H1 (cell line): Measurements from ENCODE around the gene KCNH1.

ENCODE experiments used
- CHD1 ChIP-seq: IDR thresholded peaks from 2 replicates; pipeline ENCODE4 v1.6.1; 2012; ENCODE audit warnings: low read depth, low read length, improper control_type of control experiment
- EZH2 ChIP-seq: fragments of 200-600 bp; sonication (generic); IDR thresholded peaks from 2 replicates; pipeline ENCODE4 v1.7.1; 2012; ENCODE audit warnings: low read depth, mild to moderate bottlenecking, moderate library complexity, low read length, inconsistent platforms; ENCODE audit not compliant: severe bottlenecking
- GABPA ChIP-seq: IDR thresholded peaks from 2 replicates; pipeline ENCODE4 v1.6.1; 2011; ENCODE audit warnings: mild to moderate bottlenecking, low read length, moderate library complexity, borderline replicate concordance; ENCODE audit not compliant: insufficient read depth
- HDAC2 ChIP-seq, 2 experiments: fragments of 300-600 bp in 1 of 2; sonication (generic) in 1 of 2; IDR thresholded peaks; 2 replicates each; pipeline ENCODE4 v1.6.1; 2011 to 2012; ENCODE audit warnings: low read depth in 2 of 2, low read length in 2 of 2, mild to moderate bottlenecking in 2 of 2, moderate library complexity in 2 of 2, borderline replicate concordance in 1 of 2, inconsistent platforms in 1 of 2
- KDM1A ChIP-seq: fragments of 200-600, 300-600 bp; sonication (generic); IDR thresholded peaks from 2 replicates; pipeline ENCODE4 v1.7.1; 2016; ENCODE audit warnings: mild to moderate bottlenecking, low read length, borderline replicate concordance
- POLR2A ChIP-seq, 2 experiments: IDR thresholded peaks; 1 replicate in 1 of 2; 2 replicates in 1 of 2; pipeline ENCODE4 v1.6.1; 2011; ENCODE audit warnings: low read depth in 2 of 2, low read length in 2 of 2, mild to moderate bottlenecking in 2 of 2; ENCODE audit errors: control extremely low read depth in 1 of 2
- POLR2AphosphoS5 ChIP-seq: IDR thresholded peaks from 2 replicates; pipeline ENCODE4 v1.6.1; 2011; ENCODE audit warnings: low read depth, low read length
- RAD21 ChIP-seq, 2 experiments: IDR thresholded peaks in 1 of 2; conservative IDR thresholded peaks in 1 of 2; 2 replicates each; pipeline ENCODE4 v1.6.1; 2011; ENCODE audit warnings: low read depth in 2 of 2, low read length in 2 of 2, improper control_type of control experiment in 1 of 2, inconsistent platforms in 1 of 2, mild to moderate bottlenecking in 1 of 2, moderate library complexity in 1 of 2
- RXRA ChIP-seq: IDR thresholded peaks from 2 replicates; pipeline ENCODE4 v1.6.1; 2011; ENCODE audit warnings: low read depth, mild to moderate bottlenecking, low read length, moderate library complexity; ENCODE audit not compliant: insufficient read depth
- TAF1 ChIP-seq: IDR thresholded peaks from 2 replicates; pipeline ENCODE4 v1.6.1; 2011; ENCODE audit warnings: mild to moderate bottlenecking, low read depth, low read length
- TBP ChIP-seq: IDR thresholded peaks from 2 replicates; pipeline ENCODE4 v1.6.1; 2011; ENCODE audit warnings: low read depth, low read length, improper control_type of control experiment
- TF ChIP-seq, protein P1 (sequence below): IDR thresholded peaks from 2 replicates; pipeline ENCODE4 v1.6.1; 2012; ENCODE audit warnings: inconsistent platforms
- TF ChIP-seq, protein P2 (sequence below), 3 experiments: IDR thresholded peaks; 1 replicate in 2 of 3; 2 replicates in 1 of 3; pipeline versions ENCODE4 v1.5.1 to v1.6.1; 2011; ENCODE audit warnings: low read length in 3 of 3, mild to moderate bottlenecking in 3 of 3, inconsistent platforms in 2 of 3, low read depth in 1 of 3, moderate library complexity in 1 of 3; ENCODE audit not compliant: insufficient read depth in 1 of 3; ENCODE audit errors: control extremely low read depth in 1 of 3
- TF ChIP-seq, protein P3 (sequence below): IDR thresholded peaks from 2 replicates; pipeline ENCODE4 v1.6.1; 2011; ENCODE audit warnings: low read length, improper control_type of control experiment

DNA sequence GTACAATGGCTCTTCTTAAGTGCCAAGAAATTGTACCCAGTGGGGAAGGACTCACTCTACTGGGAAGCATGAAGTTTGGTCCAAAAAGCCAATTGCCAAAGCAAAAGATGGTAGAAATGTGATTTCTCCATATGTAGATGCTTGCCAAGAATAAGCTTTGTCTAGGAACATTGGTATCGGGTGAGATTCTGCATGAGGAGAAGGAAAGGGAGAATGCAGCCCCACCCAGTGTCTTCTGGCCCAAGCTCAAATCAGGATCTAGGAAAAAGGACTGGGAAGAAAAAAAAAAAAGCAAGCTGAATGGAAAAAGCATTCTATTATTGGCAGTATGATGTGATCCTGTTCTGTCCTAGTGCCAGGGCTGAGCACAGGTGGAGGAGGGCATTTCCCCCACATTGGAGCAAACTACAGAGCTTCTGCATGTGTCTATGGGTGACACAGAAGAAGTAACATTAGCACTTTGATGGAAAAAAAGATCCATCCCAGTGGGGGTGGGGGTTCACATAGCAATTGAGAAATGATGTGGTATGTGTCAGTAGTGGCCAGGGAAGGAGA is 226.6 kb downstream of the KCNH1 start:
- TF ChIP-seq POLR2A (IDR thresholded peaks at IDR 0.05; ENCODE audit: control extremely low read depth in 1 of 2, low read depth in 2 of 2, low read length in 2 of 2) (no peak), POLR2AphosphoS5 (no peak), HDAC2 (IDR thresholded peaks at IDR 0.05; ENCODE audit: borderline replicate concordance in 1 of 2, low read depth in 2 of 2, low read length in 2 of 2) (no peak), RAD21 (IDR thresholded peaks at IDR 0.05 in 1 of 2, conservative IDR thresholded peaks at IDR 0.05 in 1 of 2; ENCODE audit: low read depth in 2 of 2, low read length in 2 of 2) (no peak), EZH2 (no peak), TAF1 (no peak), TBP (no peak), KDM1A (no peak), RXRA (no peak), CHD1 (no peak), GABPA (no peak)
- TF ChIP-seq, protein P1, sequence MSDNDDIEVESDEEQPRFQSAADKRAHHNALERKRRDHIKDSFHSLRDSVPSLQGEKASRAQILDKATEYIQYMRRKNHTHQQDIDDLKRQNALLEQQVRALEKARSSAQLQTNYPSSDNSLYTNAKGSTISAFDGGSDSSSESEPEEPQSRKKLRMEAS, result no peak
- TF ChIP-seq, protein P2, sequence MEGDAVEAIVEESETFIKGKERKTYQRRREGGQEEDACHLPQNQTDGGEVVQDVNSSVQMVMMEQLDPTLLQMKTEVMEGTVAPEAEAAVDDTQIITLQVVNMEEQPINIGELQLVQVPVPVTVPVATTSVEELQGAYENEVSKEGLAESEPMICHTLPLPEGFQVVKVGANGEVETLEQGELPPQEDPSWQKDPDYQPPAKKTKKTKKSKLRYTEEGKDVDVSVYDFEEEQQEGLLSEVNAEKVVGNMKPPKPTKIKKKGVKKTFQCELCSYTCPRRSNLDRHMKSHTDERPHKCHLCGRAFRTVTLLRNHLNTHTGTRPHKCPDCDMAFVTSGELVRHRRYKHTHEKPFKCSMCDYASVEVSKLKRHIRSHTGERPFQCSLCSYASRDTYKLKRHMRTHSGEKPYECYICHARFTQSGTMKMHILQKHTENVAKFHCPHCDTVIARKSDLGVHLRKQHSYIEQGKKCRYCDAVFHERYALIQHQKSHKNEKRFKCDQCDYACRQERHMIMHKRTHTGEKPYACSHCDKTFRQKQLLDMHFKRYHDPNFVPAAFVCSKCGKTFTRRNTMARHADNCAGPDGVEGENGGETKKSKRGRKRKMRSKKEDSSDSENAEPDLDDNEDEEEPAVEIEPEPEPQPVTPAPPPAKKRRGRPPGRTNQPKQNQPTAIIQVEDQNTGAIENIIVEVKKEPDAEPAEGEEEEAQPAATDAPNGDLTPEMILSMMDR (IDR thresholded peaks at IDR 0.05; ENCODE audit: control extremely low read depth in 1 of 3, insufficient read depth in 1 of 3, low read depth in 1 of 3, low read length in 3 of 3), result no peak
- TF ChIP-seq, protein P3, sequence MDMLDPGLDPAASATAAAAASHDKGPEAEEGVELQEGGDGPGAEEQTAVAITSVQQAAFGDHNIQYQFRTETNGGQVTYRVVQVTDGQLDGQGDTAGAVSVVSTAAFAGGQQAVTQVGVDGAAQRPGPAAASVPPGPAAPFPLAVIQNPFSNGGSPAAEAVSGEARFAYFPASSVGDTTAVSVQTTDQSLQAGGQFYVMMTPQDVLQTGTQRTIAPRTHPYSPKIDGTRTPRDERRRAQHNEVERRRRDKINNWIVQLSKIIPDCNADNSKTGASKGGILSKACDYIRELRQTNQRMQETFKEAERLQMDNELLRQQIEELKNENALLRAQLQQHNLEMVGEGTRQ, result no peak
